GM12801 (cell line): Measurements from ENCODE around the gene CDK5RAP3.

ENCODE experiments used
- CTCF ChIP-seq: IDR thresholded peaks from one replicate; pipeline ENCODE4 v1.5.1; 2011; ENCODE audit warnings: control low read depth; ENCODE audit not compliant: insufficient read length; ENCODE audit errors: extremely low read depth

The CDK5RAP3 gene

GRCh38 chr17:47969930-47970724 is 786 bp upstream of the CDK5RAP3 start:
- no peak for TF ChIP-seq CTCF

- no peak for TF ChIP-seq CTCF
These were observed 2.6 kb downstream of the CDK5RAP3 start for GRCh38 chr17:47973541-47973940.

- no peak for TF ChIP-seq CTCF
These were observed 4.4 kb downstream of the CDK5RAP3 start for GRCh38 chr17:47975189-47975822.

- no peak for TF ChIP-seq CTCF
These were observed 4.9 kb downstream of the CDK5RAP3 start for GRCh38 chr17:47975823-47976205.

- TF ChIP-seq CTCF, result no peak
These were observed 7.4 kb downstream of the CDK5RAP3 start for GRCh38 chr17:47978324-47978723.

GRCh38 chr17:47980541-47980940 is 9.6 kb downstream of the CDK5RAP3 start:
- TF ChIP-seq CTCF, result no peak

- no peak for TF ChIP-seq CTCF
These were observed 10.5 kb downstream of the CDK5RAP3 start for GRCh38 chr17:47981462-47981861.
